ENCODE results near the gene GMFB. TPM values are rescaled to one million over a fixed set of nuclear protein-coding genes. Genes with fewer than 3 reads are reported as not detected.

GMFB gene
- total RNA-seq, 1 experiment from 2014 or later, result 53.8 TPM

GRCh38 chr14:54475911-54476310 is 12.9 kb downstream of the GMFB start:
- intact Hi-C loops (cut with micrococcal nuclease), result no loop called here
- no peak overlapping the region for H3K4me2 ChIP-seq (ENCODE audit: low read length)
- ChIA-PET RAD21 (ENCODE audit: low non-redundant PET in 1 of 2, low total read pairs in 2 of 2, uncharacterized antibody in 2 of 2, unreplicated experiment in 2 of 2) (no interaction called here), CTCF (no interaction called here), POLR2A (no interaction called here)
- no peak for DNase-seq (ENCODE audit: low read depth, low spot score)
- H3K9me3 ChIP-seq (ENCODE audit: control insufficient read depth in 1 of 2, insufficient read depth in 1 of 2, low read depth in 1 of 2, low read length in 2 of 2), result no peaks in the 10 kb centered on the region
- H2AFZ ChIP-seq (ENCODE audit: low read depth, low read length, poor library complexity, severe bottlenecking), result no peak overlapping the region
- TF ChIP-seq SIN3A (IDR thresholded peaks at IDR 0.05; ENCODE audit: low read depth), result no peak
- no peak for TF ChIP-seq ATF3 (IDR thresholded peaks at IDR 0.05)
- TF ChIP-seq EZH2 (IDR thresholded peaks at IDR 0.05), result no peak
- no peak for TF ChIP-seq REST (IDR thresholded peaks at IDR 0.05; ENCODE audit: low read depth)
- no peak for TF ChIP-seq JUND (IDR thresholded peaks at IDR 0.05)
- no peak for TF ChIP-seq CBX3 (IDR thresholded peaks at IDR 0.05; ENCODE audit: low read depth)
- no peak for TF ChIP-seq ELF1 (IDR thresholded peaks at IDR 0.05; ENCODE audit: borderline replicate concordance, low read depth)
- no peak for TF ChIP-seq CTCF (IDR thresholded peaks at IDR 0.05 in 2 of 3, conservative IDR thresholded peaks at IDR 0.05 in 1 of 3; ENCODE audit: borderline replicate concordance in 1 of 3, insufficient read depth in 1 of 3, low read depth in 2 of 3, low read length in 2 of 3)
- no peak for TF ChIP-seq RAD21 (IDR thresholded peaks at IDR 0.05; ENCODE audit: low read depth)
- TF ChIP-seq POLR2AphosphoS5 (IDR thresholded peaks at IDR 0.05; ENCODE audit: low read depth, low read length), result no peak
- no peak for TF ChIP-seq MAX (IDR thresholded peaks at IDR 0.05)
- TF ChIP-seq ZBTB33 (IDR thresholded peaks at IDR 0.05; ENCODE audit: extremely low read depth, insufficient replicate concordance, low read length), result no peak
- TF ChIP-seq ZFX (IDR thresholded peaks at IDR 0.05), result no peak
- TF ChIP-seq EGR1 (IDR thresholded peaks at IDR 0.05; ENCODE audit: low read depth), result no peak
- no peak for TF ChIP-seq ZNF274 (IDR thresholded peaks at IDR 0.05; ENCODE audit: low read depth, low read length)
- no peak for TF ChIP-seq EZH2phosphoT487 (IDR thresholded peaks at IDR 0.05; ENCODE audit: borderline replicate concordance)
- no peaks in the 10 kb centered on the region for H4K20me1 ChIP-seq (ENCODE audit: insufficient read depth)
- H3K4me1 ChIP-seq (ENCODE audit: control insufficient read depth in 1 of 2, insufficient read depth in 2 of 2, low read length in 2 of 2), result peaks cover 0 to 3% of the 10 kb centered on the region in 2 experiments; a peak in 1 of 4 replicates
- H3K36me3 ChIP-seq (ENCODE audit: control insufficient read depth in 1 of 2, insufficient read depth in 2 of 2, low read length in 2 of 2), result peaks cover 18 to 26% of the 10 kb centered on the region in 2 experiments; a peak in 3 of 4 replicates
- H3K9me2 ChIP-seq (ENCODE audit: insufficient read depth), result no peaks in the 10 kb centered on the region
- no TSS peak for BruUV-seq (replicated peaks)
- no peak overlapping the region for H3K4me3 ChIP-seq (replicated peaks in 1 of 2; ENCODE audit: low read depth in 1 of 2, low read length in 2 of 2)
- no peak overlapping the region for H3K9ac ChIP-seq (ENCODE audit: low read length)
- peaks cover 14% of the 10 kb centered on the region for H3K79me2 ChIP-seq (ENCODE audit: insufficient read depth, low read length)
- no peak for ATAC-seq
- no peaks in the 10 kb centered on the region for H3K27me3 ChIP-seq (ENCODE audit: insufficient read depth, low read length)
- H3K27ac ChIP-seq (ENCODE audit: low read depth, low read length), result no peak overlapping the region
